ENCODE measurements around the gene CDCA5. TPM values are rescaled to one million over a fixed set of nuclear protein-coding genes. Genes with fewer than 3 reads are reported as not detected.

The CDCA5 gene
- polyA plus RNA-seq, 1 of the 3 experiments (the other 2 are of a cell fraction), result 16.3 TPM

- no peak for DNase-seq
- Histone ChIP-seq H3K27ac (ENCODE audit: low read depth in 2 of 2, low read length in 1 of 2) (no peak overlapping the region), H3K36me3 (replicated peaks in 1 of 2; ENCODE audit: control insufficient read depth in 1 of 2, insufficient read depth in 2 of 2, low read length in 1 of 2) (no peaks in the 10 kb centered on the region), H4K20me1 (ENCODE audit: insufficient read depth) (no peaks in the 10 kb centered on the region), H3K4me2 (no peak overlapping the region), H3K27me3 (ENCODE audit: insufficient read depth) (no peaks in the 10 kb centered on the region), H3K9me2 (no peaks in the 10 kb centered on the region), H3F3A (replicated peaks; ENCODE audit: insufficient read depth) (no peaks in the 10 kb centered on the region), H2AFZ (ENCODE audit: low read depth) (no peak overlapping the region), H3K4me3 (ENCODE audit: low read depth in 2 of 2, low read length in 1 of 2) (no peak overlapping the region), H3K4me1 (ENCODE audit: control insufficient read depth in 1 of 2, insufficient read depth in 2 of 2, low read depth in 1 of 2, low read length in 1 of 2) (no peaks in the 10 kb centered on the region; a peak in 1 of 4 replicates), H3K79me2 (ENCODE audit: insufficient read depth) (no peaks in the 10 kb centered on the region), H3K9me3 (no peaks in the 10 kb centered on the region), H3K9ac (no peak overlapping the region)
- ChIA-PET CTCF (interaction anchor here (0.6 kb wide), 1 partner anchor 571 kb away, joined by 3 read pairs; no protein-coding TSS in a partner anchor), POLR2A (no interaction called here)
- 88% methylated on average over 4 of the region's 4 CpGs for WGBS (ENCODE audit: low lambda C conversion rate)
- no peak for TF ChIP-seq CTCF (IDR thresholded peaks at IDR 0.05)
- no peak for TF ChIP-seq YY1 (IDR thresholded peaks at IDR 0.05; ENCODE audit: low read depth)
- TF ChIP-seq NFIC (IDR thresholded peaks at IDR 0.05; ENCODE audit: borderline replicate concordance), result no peak
- no peak for TF ChIP-seq POLR2AphosphoS5 (IDR thresholded peaks at IDR 0.05; ENCODE audit: low read depth, low read length)
- TF ChIP-seq JUND (IDR thresholded peaks at IDR 0.05), result no peak
- TF ChIP-seq GABPA (IDR thresholded peaks at IDR 0.05; ENCODE audit: low read depth), result no peak
- no peak for TF ChIP-seq RCOR1 (IDR thresholded peaks at IDR 0.05; ENCODE audit: low read length)
- no peak for TF ChIP-seq RXRA (IDR thresholded peaks at IDR 0.05; ENCODE audit: borderline replicate concordance, low read depth)
- no peak for TF ChIP-seq GATA2 (CRISPR knock-in tag; IDR thresholded peaks at IDR 0.05)
- TF ChIP-seq MXI1 (IDR thresholded peaks at IDR 0.05; ENCODE audit: low read depth, low read length), result no peak
- TF ChIP-seq TEAD4 (IDR thresholded peaks at IDR 0.05; ENCODE audit: borderline replicate concordance, insufficient read depth), result no peak
- no peak for TF ChIP-seq SMC3 (IDR thresholded peaks at IDR 0.05; ENCODE audit: low read depth, low read length)
- TF ChIP-seq RFX5 (IDR thresholded peaks at IDR 0.05; ENCODE audit: low read length), result no peak
- TF ChIP-seq REST (IDR thresholded peaks at IDR 0.05; ENCODE audit: low read depth, low read length), result no peak
- no peak for TF ChIP-seq MEF2A (IDR thresholded peaks at IDR 0.05; ENCODE audit: borderline replicate concordance, low read depth)
- TF ChIP-seq FOXJ3 (CRISPR knock-in tag; IDR thresholded peaks at IDR 0.05), result no peak
- TF ChIP-seq TCF12 (IDR thresholded peaks at IDR 0.05), result no peak
These were observed 17.0 kb downstream of the CDCA5 start for GRCh38 chr11:65066805-65067291.

Measured in SK-N-SH (cell line).